Measurements from ENCODE around the gene BAIAP3.

GRCh38 chr16:1393613-1394176 is 60.2 kb downstream of the BAIAP3 start:
- no peak for TF ChIP-seq CTCF (IDR thresholded peaks at IDR 0.05)
- TF ChIP-seq POLR2A (IDR thresholded peaks at IDR 0.05) = no peak
